ENCODE data around the gene RNF212B.

RNF212B gene

GRCh38 chr14:23297611-23298277 lies 60.0 kb downstream of the RNF212B start:
- no peak for DNase-seq

GRCh38 chr14:23299211-23299957 lies 61.6 kb downstream of the RNF212B start:
- peak; percentile 36 for DNase-seq

GRCh38 chr14:23299986-23300686 lies 62.4 kb downstream of the RNF212B start:
- no peak for DNase-seq

- DNase-seq, result no peak
These were observed 63.0 kb downstream of the RNF212B start for GRCh38 chr14:23300687-23301223.

- DNase-seq, result peak; percentile 98
These were observed 63.7 kb downstream of the RNF212B start for GRCh38 chr14:23301288-23301968.

GRCh38 chr14:23301969-23302289 lies 64.2 kb downstream of the RNF212B start:
- no peak for DNase-seq

- DNase-seq, result peak; percentile 86
These were observed 64.8 kb downstream of the RNF212B start, which contains the start of gene PPP1R3E for GRCh38 chr14:23302290-23303225. PPP1R3E (minus strand) TSS chr14:23302859; CDS start chr14:23302576, 283 bp downstream.

- no peak for DNase-seq
These were observed 68.8 kb downstream of the RNF212B start, which contains the start of gene BCL2L2 for GRCh38 chr14:23306412-23307145. BCL2L2 (plus strand) TSS chr14:23306833; CDS start chr14:23307768, 935 bp downstream.

- no peak for DNase-seq
These were observed 69.4 kb downstream of the RNF212B start for GRCh38 chr14:23307146-23307530.

- no peak for DNase-seq
These were observed 70.2 kb downstream of the RNF212B start for GRCh38 chr14:23307687-23308644.

- no peak for DNase-seq
These were observed 71.1 kb downstream of the RNF212B start for GRCh38 chr14:23308721-23309445.

- no peak for DNase-seq
These were observed 72.8 kb downstream of the RNF212B start for GRCh38 chr14:23310546-23310945.

- DNase-seq, result no peak
These were observed 78.6 kb downstream of the RNF212B start for GRCh38 chr14:23316300-23316699.

GRCh38 chr14:23319746-23320583 lies 82.2 kb downstream of the RNF212B start:
- DNase-seq, result no peak

GRCh38 chr14:23320584-23321571 lies 83.1 kb downstream of the RNF212B start, which contains the start of gene PABPN1:
PABPN1 (plus strand) TSS chr14:23321457; CDS start chr14:23321470, 13 bp downstream.
- peak; percentile 100 for DNase-seq
